Right lung (tissue), 5 donors: ENCODE measurements around the gene KRT6C. TPM values are rescaled to one million over a fixed set of nuclear protein-coding genes. Genes with fewer than 3 reads are reported as not detected.
"Not testable (repeated sequence)": the region's sequence is repeated elsewhere in the genome, so short reads cannot be mapped to it uniquely, and the experiment has no call there.

ENCODE experiments used
- DNase-seq, 2 donors: peaks; one replicate each; pipeline ENCODE4 v3.0.0-alpha.2; 2013
- polyA plus RNA-seq, 5 donors: library from polyadenylated mRNA; unstranded; fragments of 120-200 nt; gene quantifications; one replicate each; pipeline versions ENCODE4 v1.2.1 to v1.2.3, GENCODE V29; 2013; ENCODE audit warnings: inconsistent platforms in 1 of 5, low replicate concordance in 1 of 5; ENCODE audit not compliant: insufficient read length in 5 of 5, insufficient read depth in 1 of 5

Gene KRT6C
- polyA plus RNA-seq, 5 donors: 0.08 TPM; not detected in 4

- DNase-seq: no peak
These were observed 14.7 kb downstream of the KRT6C start for GRCh38 chr12:52458861-52459260.

GRCh38 chr12:52455821-52456220 is 17.8 kb downstream of the KRT6C start:
- no peak for DNase-seq

GRCh38 chr12:52454411-52455201 is 19.0 kb downstream of the KRT6C start:
- DNase-seq: no peak

GRCh38 chr12:52452101-52452500 is 21.5 kb downstream of the KRT6C start, which contains the start of gene KRT6B:
Gene KRT6B (minus strand): TSS chr12:52452146. CDS start chr12:52452078, 68 bp downstream.
- no peak for DNase-seq

GRCh38 chr12:52448228-52448627 is 25.4 kb downstream of the KRT6C start:
- DNase-seq: no peak

GRCh38 chr12:52447196-52447595 is 26.4 kb downstream of the KRT6C start:
- not testable (repeated sequence) for DNase-seq

GRCh38 chr12:52446367-52447045 is 27.1 kb downstream of the KRT6C start:
- DNase-seq: no peak

- no peak for DNase-seq
These were observed 27.7 kb downstream of the KRT6C start for GRCh38 chr12:52445876-52446275.

GRCh38 chr12:52444647-52445595 is 28.7 kb downstream of the KRT6C start:
- no peak for DNase-seq

- no peak for DNase-seq
These were observed 29.6 kb downstream of the KRT6C start for GRCh38 chr12:52443966-52444365.

- DNase-seq: no peak
These were observed 31.0 kb downstream of the KRT6C start for GRCh38 chr12:52442600-52443061.

- DNase-seq: no peak
These were observed 32.2 kb downstream of the KRT6C start for GRCh38 chr12:52441320-52441911.

GRCh38 chr12:52440821-52441319 is 32.7 kb downstream of the KRT6C start:
- no peak for DNase-seq

GRCh38 chr12:52439845-52440244 is 33.8 kb downstream of the KRT6C start:
- DNase-seq: no peak

- DNase-seq: no peak
These were observed 34.2 kb downstream of the KRT6C start for GRCh38 chr12:52439420-52439819.

- no peak for DNase-seq
These were observed 35.0 kb downstream of the KRT6C start for GRCh38 chr12:52438305-52439301.

GRCh38 chr12:52437508-52437907 is 36.1 kb downstream of the KRT6C start:
- DNase-seq: no peak

GRCh38 chr12:52436828-52437474 is 36.7 kb downstream of the KRT6C start:
- no peak for DNase-seq
